Gastrocnemius medialis (tissue), 4 donors: ENCODE results near the gene ELAVL1. TPM values are rescaled to one million over a fixed set of nuclear protein-coding genes. Genes with fewer than 3 reads are reported as not detected.

Source experiments
- ATAC-seq, 2 donors: fragments of 150-250 bp; one replicate each; pipeline ENCODE4 v1.9.1; 2016
- DNase-seq, 2 donors: peaks; one replicate each; pipeline ENCODE4 v3.0.0-alpha.2; 2019
- H3K27ac ChIP-seq, 4 donors: fragments of 200-600 bp; sonication (generic); 1 replicate in 1 of 4; 2 replicates in 3 of 4; pipeline ENCODE4 v1.5.1; 2016 to 2018; ENCODE audit warnings: mild to moderate bottlenecking in 2 of 4, moderate library complexity in 1 of 4
- H3K27me3 ChIP-seq, 3 donors: fragments of 200-600 bp; sonication (generic) in 2 of 3; 1 replicate in 1 of 3; 2 replicates in 2 of 3; pipeline versions ENCODE4 v1.5.1 to v1.6.0; 2016 to 2019; ENCODE audit warnings: mild to moderate bottlenecking in 1 of 3, moderate library complexity in 1 of 3
- H3K36me3 ChIP-seq, 2 donors: fragments of 200-600 bp; sonication (generic) in 1 of 2; one replicate each; pipeline ENCODE4 v1.5.1; 2017 to 2018
- H3K4me1 ChIP-seq, 2 donors: fragments of 200-600 bp; sonication (generic) in 1 of 2; one replicate each; pipeline ENCODE4 v1.5.1; 2016 to 2017; ENCODE audit warnings: mild to moderate bottlenecking in 2 of 2
- H3K4me3 ChIP-seq, 4 donors: fragments of 200-600 bp; sonication (generic) in 3 of 4; 1 replicate in 1 of 4; 2 replicates in 3 of 4; pipeline ENCODE4 v1.5.1; 2016 to 2019; ENCODE audit warnings: mild to moderate bottlenecking in 2 of 4
- H3K9me3 ChIP-seq, 3 donors: fragments of 200-600 bp; sonication (generic) in 2 of 3; 1 replicate in 1 of 3; 2 replicates in 2 of 3; pipeline ENCODE4 v1.5.1; 2016 to 2019
- POLR2A ChIP-seq, 2 donors: fragments of 450-650 bp; IDR thresholded peaks; one replicate each; pipeline ENCODE4 v1.6.1; 2017; ENCODE audit warnings: antibody characterized with exemption in 2 of 2, mild to moderate bottlenecking in 2 of 2, moderate library complexity in 2 of 2
- in situ Hi-C, 4 donors: fragments of 200-750 bp; cut with MboI; loops; one replicate each; pipeline versions ENCODE4 v1.15.0 to v1.8.0; 2017; ENCODE audit warnings: low sequenced_read_pairs in 4 of 4
- intact Hi-C: fragments of 100-400 bp; cut with DNase I; formaldehyde crosslinking; loops from one replicate; pipeline ENCODE4 v1.15.1; 2023; ENCODE audit warnings: low total_unique reads
- total RNA-seq, 4 donors: library from RNA; depleted of rRNA; stranded (reverse); fragments of >200 nt; gene quantifications; one replicate each; pipeline versions ENCODE4 v1.1.0 to v1.2.3, GENCODE V29; 2016
- TF ChIP-seq, protein P1 (sequence below), 5 experiments: fragments of 450-650 bp in 3 of 5; fragments of 200-600 bp in 2 of 5; sonication (generic) in 2 of 5; IDR thresholded peaks in 4 of 5; conservative IDR thresholded peaks in 1 of 5; 1 replicate in 4 of 5; 2 replicates in 1 of 5; pipeline ENCODE4 v1.5.1; 2016 to 2019; ENCODE audit warnings: antibody characterized with exemption in 5 of 5, mild to moderate bottlenecking in 3 of 5, moderate library complexity in 3 of 5

ELAVL1 gene
- total RNA-seq, 4 donors from 2014 or later, result 18.2 to 40.5 (median 28.9) TPM

DNA sequence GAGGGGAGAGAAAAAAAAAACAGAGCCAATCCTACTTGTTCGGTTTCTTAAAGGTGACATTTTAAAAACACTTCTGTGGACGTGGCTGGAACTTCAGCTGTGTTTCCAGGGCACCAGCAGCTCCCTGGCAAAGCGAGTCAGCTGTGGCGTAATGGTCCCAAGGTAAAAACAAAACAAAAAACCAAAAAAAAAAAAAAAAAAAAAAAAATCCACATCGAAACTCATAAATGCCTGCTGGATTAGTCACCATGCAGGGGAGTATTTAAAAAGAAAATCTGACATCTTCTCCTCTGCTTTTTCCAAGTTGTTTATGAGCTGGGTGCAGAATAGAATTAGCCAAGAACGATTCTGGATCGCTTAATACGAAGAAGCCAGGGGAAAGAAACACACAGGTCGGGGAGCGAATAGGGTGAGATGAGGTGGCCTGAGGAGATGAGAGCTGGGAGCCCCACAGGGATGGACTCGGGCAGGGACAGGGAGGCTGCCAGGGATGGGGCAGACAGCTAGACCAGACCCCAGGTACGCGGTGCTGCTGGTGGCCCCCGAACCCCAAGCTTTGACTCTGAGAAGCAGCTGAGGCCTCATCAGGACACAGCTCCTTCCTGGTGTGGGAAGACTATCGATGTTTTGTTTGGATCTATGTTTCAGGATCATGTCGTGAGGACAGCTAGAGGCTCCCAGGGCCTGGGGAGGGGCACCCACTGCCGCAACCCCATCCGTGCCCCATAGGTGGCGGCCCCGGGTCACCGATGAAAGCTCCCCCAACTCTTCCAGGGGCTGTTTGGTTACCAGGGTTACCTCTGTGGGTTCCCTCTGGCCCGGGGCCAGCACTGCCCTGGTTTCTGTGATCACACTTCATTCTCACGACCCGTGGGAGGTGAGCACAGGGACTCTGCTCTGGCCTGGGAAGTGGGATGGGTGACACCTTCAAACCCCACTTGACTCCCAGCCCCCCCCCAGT lies 76.4 kb downstream of the ELAVL1 start:
- no peaks in the 10 kb centered on the region for H3K9me3 ChIP-seq
- in situ Hi-C loops (no loop called here), intact Hi-C loops (no loop called here)
- H3K4me1 ChIP-seq, result peaks cover 5 to 20% of the 10 kb centered on the region in 2 donors
- peaks cover 0 to 37% of the 10 kb centered on the region in 2 donors for H3K36me3 ChIP-seq
- ATAC-seq (peak; percentile 43), DNase-seq (no peak)
- TF ChIP-seq, protein P1, sequence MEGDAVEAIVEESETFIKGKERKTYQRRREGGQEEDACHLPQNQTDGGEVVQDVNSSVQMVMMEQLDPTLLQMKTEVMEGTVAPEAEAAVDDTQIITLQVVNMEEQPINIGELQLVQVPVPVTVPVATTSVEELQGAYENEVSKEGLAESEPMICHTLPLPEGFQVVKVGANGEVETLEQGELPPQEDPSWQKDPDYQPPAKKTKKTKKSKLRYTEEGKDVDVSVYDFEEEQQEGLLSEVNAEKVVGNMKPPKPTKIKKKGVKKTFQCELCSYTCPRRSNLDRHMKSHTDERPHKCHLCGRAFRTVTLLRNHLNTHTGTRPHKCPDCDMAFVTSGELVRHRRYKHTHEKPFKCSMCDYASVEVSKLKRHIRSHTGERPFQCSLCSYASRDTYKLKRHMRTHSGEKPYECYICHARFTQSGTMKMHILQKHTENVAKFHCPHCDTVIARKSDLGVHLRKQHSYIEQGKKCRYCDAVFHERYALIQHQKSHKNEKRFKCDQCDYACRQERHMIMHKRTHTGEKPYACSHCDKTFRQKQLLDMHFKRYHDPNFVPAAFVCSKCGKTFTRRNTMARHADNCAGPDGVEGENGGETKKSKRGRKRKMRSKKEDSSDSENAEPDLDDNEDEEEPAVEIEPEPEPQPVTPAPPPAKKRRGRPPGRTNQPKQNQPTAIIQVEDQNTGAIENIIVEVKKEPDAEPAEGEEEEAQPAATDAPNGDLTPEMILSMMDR (IDR thresholded peaks at IDR 0.05 in 4 of 5, conservative IDR thresholded peaks at IDR 0.05 in 1 of 5), result no peak
- no peak for TF ChIP-seq POLR2A (IDR thresholded peaks at IDR 0.05)
- no peak overlapping the region for H3K4me3 ChIP-seq
- H3K27ac ChIP-seq, result peak overlapping the region; percentile 63 to 78 (median 71)
- H3K27me3 ChIP-seq, result peaks cover 0 to 6% (median 0%) of the 10 kb centered on the region in 3 donors

DNA sequence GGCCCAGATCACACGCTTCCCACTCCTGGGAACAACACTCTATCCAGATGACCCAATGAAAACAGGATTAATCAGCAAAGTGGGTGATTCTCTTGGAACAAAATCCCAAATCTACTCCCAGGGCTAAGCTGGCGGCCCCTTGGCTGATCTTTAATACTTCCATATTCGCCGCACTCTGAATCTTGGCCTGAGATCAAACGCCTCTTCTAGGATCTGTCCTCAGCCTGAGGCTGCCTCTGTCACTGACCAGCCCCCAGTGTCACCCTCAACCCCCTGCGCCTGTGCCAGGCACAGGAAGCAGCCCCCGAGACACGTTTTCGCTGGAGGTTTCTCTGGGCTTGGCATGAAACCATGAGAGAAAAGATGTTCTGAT lies 77.1 kb downstream of the ELAVL1 start:
- no peak for DNase-seq
- intact Hi-C loops (no loop called here), in situ Hi-C loops (no loop called here)
- Histone ChIP-seq H3K4me3 (no peak overlapping the region), H3K27me3 (peaks cover 0 to 6% (median 0%) of the 10 kb centered on the region in 3 donors), H3K4me1 (peaks cover 5 to 20% of the 10 kb centered on the region in 2 donors), H3K27ac (peak overlapping the region; percentile 63 to 78 (median 71)), H3K36me3 (peaks cover 0 to 30% of the 10 kb centered on the region in 2 donors), H3K9me3 (no peaks in the 10 kb centered on the region)
- TF ChIP-seq, protein P1 (IDR thresholded peaks at IDR 0.05 in 4 of 5, conservative IDR thresholded peaks at IDR 0.05 in 1 of 5), result no peak
- TF ChIP-seq POLR2A (IDR thresholded peaks at IDR 0.05), result no peak
- no peak for ATAC-seq

DNA sequence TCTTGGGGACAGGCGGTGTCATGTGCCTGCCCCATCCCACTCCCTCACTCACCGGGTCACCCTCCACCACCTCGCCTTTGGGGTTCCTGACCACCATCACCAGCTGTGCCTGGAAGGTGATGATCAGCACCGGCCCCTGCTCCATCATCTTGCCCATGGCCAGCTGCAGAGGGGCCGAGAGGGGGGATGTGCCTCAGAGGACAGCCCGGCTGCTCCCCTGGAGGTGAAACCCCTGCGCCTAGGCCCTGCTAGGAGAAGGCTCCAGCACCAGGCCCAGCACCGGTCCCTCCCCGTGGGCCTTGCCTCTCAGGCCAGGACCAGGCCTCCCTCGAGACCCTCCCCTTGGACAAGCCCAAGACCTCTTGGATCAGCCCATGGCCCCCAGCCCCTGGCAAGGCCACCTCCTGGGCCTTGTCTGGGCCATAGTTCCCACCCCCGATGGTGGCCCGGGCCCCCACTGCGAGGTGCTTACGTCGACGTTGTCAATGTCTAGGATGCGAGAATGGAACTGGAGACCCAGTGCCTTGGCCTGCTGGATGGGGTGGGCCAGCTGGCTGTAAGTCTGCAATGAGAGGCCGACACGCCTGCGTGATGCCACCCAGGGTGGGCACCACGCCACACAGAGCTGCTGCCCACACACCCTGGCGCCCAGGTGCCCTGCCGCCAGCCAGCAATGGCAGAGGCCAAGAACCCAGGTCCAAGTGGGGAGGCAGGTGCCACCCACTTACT lies 77.7 kb downstream of the ELAVL1 start:
- in situ Hi-C loops (no loop called here), intact Hi-C loops (loop anchor here (2.0 kb wide), 1 partner anchor 75 kb away; no protein-coding TSS in a partner anchor)
- H3K36me3 ChIP-seq, result peaks cover 0 to 29% of the 10 kb centered on the region in 2 donors
- peak overlapping the region; percentile 63 to 78 (median 71) for H3K27ac ChIP-seq
- no peak for DNase-seq
- H3K9me3 ChIP-seq, result no peaks in the 10 kb centered on the region
- ATAC-seq, result no peak
- peaks cover 5 to 20% of the 10 kb centered on the region in 2 donors for H3K4me1 ChIP-seq
- TF ChIP-seq, protein P1 (IDR thresholded peaks at IDR 0.05 in 4 of 5, conservative IDR thresholded peaks at IDR 0.05 in 1 of 5), result no peak
- no peak for TF ChIP-seq POLR2A (IDR thresholded peaks at IDR 0.05)
- peaks cover 0 to 6% (median 0%) of the 10 kb centered on the region in 3 donors for H3K27me3 ChIP-seq
- H3K4me3 ChIP-seq, result no peak overlapping the region

DNA sequence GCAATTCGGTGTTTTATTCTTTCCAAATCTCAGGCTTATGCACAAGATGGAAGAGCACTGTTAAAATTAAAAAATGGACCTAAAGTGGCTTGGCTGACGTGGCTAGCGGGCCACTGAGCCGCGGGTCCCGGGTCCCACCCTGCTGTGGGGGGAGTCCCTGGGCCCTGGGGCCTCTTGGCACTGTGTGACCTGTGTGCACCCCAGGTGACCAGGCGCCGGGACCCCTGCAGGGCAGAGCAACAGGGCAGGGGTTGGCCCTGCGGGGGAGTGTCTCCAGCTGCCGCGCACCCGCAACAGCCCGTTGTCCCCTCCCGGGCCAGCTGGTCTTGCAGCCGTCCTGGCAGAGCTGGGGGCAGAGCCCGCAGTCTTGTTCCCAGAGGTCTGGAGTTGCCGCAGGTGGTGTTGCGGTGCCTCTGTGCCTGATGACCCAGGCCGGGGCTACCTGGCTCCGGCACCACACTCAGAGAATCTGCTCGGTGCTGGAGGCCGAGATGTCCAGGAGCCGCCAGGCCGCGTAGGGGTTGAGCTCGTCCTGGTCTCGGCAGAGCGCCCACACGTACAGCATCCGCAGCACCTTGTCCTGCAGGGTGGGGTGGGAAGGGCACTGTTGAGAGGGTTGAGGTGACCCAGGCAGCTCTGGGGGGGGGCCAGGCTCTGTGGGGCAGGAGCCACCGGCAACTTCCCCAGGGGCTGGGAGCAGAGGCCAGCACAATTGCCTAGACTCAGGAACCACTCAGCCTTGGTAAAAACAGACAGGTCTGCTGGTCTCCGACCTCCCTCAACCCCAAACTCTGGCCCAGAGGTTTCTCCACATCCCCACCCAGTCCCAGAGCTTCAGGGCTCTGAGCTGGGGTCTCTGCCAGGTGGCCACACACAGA lies 78.5 kb downstream of the ELAVL1 start:
- ATAC-seq, result no peak

More for the DNA sequence above, 78.5 kb downstream of the ELAVL1 start:
- intact Hi-C loops (loop anchor here (2.0 kb wide), 1 partner anchor 74 kb away; no protein-coding TSS in a partner anchor), in situ Hi-C loops (no loop called here)
- Histone ChIP-seq H3K4me3 (no peak overlapping the region), H3K27me3 (peaks cover 0 to 6% (median 0%) of the 10 kb centered on the region in 3 donors), H3K4me1 (peaks cover 5 to 23% of the 10 kb centered on the region in 2 donors), H3K27ac (no peak overlapping the region), H3K9me3 (no peaks in the 10 kb centered on the region), H3K36me3 (peaks cover 0 to 28% of the 10 kb centered on the region in 2 donors)
- no peak for TF ChIP-seq POLR2A (IDR thresholded peaks at IDR 0.05)
- TF ChIP-seq, protein P1 (IDR thresholded peaks at IDR 0.05 in 4 of 5, conservative IDR thresholded peaks at IDR 0.05 in 1 of 5), result no peak
- DNase-seq, result no peak
